K562 (cell line): ENCODE measurements around the gene FAM136A. TPM values are rescaled to one million over a fixed set of nuclear protein-coding genes. Genes with fewer than 3 reads are reported as not detected.

Experiments
- ARNT ChIP-seq, 2 experiments: fragments of 450-650 bp; IDR thresholded peaks; 2 replicates each; pipeline ENCODE4 v1.6.1; 2016; ENCODE audit warnings: mild to moderate bottlenecking in 1 of 2
- ATF2 ChIP-seq: sonication (generic); formaldehyde crosslinking; IDR thresholded peaks from 2 replicates; pipeline ENCODE4 v1.8.1; 2022; ENCODE audit warnings: missing genetic modification reagents
- CCNT2 ChIP-seq: IDR thresholded peaks from 2 replicates; pipeline ENCODE4 v1.6.1; 2011; ENCODE audit warnings: borderline replicate concordance, low read depth, mild to moderate bottlenecking, moderate library complexity, mixed read lengths, low read length; ENCODE audit not compliant: insufficient read length; ENCODE audit errors: extremely low read depth
- CREB3L1 ChIP-seq: fragments of 450-650 bp; IDR thresholded peaks from 2 replicates; pipeline ENCODE4 v1.6.1; 2014; ENCODE audit warnings: low read depth, mild to moderate bottlenecking, moderate library complexity, borderline replicate concordance
- CREM ChIP-seq: IDR thresholded peaks from 2 replicates; pipeline ENCODE4 v1.6.1; 2014; ENCODE audit warnings: antibody characterized with exemption, low read depth
- CTCF ChIP-seq, 3 experiments: IDR thresholded peaks in 2 of 3; conservative IDR thresholded peaks in 1 of 3; 2 replicates each; pipeline ENCODE4 v1.5.1; 2011 to 2012; ENCODE audit warnings: low read length in 3 of 3, mild to moderate bottlenecking in 3 of 3, control low read depth in 2 of 3, improper control_type of control experiment in 1 of 3, inconsistent platforms in 1 of 3, low read depth in 1 of 3, mixed read lengths in 1 of 3, moderate library complexity in 1 of 3; ENCODE audit not compliant: insufficient read depth in 2 of 3
- E2F4 ChIP-seq: sonication (generic); formaldehyde crosslinking; IDR thresholded peaks from 2 replicates; pipeline ENCODE4 v1.8.0; 2022; ENCODE audit warnings: mild to moderate bottlenecking, low read depth, missing genetic modification reagents
- FOXJ2 ChIP-seq: fragments of 200-800 bp; sonication (Bioruptor generic); IDR thresholded peaks from 2 replicates; pipeline ENCODE4 v1.6.1; 2016; ENCODE audit warnings: missing genetic modification characterization, missing compliant biosample characterization
- HSF4 ChIP-seq: fragments of 250-450 bp; sonication (Bioruptor Pico); IDR thresholded peaks from 2 replicates; pipeline ENCODE4 v2.1.2; 2022; ENCODE audit warnings: mild to moderate bottlenecking, moderate library complexity, borderline replicate concordance
- IFI16 ChIP-seq: fragments of 250-450 bp; sonication (Bioruptor Pico); IDR thresholded peaks from 2 replicates; pipeline ENCODE4 v2.1.2; 2022; ENCODE audit warnings: mild to moderate bottlenecking, inconsistent platforms
- JUNB ChIP-seq: fragments of 450-650 bp; formaldehyde crosslinking; conservative IDR thresholded peaks from 2 replicates; pipeline ENCODE4 v1.4.0; 2020; ENCODE audit warnings: mild to moderate bottlenecking
- NR0B1 ChIP-seq: fragments of 450-650 bp; IDR thresholded peaks from one replicate; pipeline ENCODE4 v1.6.1; 2018; ENCODE audit warnings: mild to moderate bottlenecking, moderate library complexity; ENCODE audit not compliant: partially characterized antibody
- POLR3A ChIP-seq: IDR thresholded peaks from 2 replicates; pipeline ENCODE4 v1.6.1; 2011; ENCODE audit warnings: borderline replicate concordance, mild to moderate bottlenecking, moderate library complexity; ENCODE audit not compliant: insufficient read length, insufficient read depth; ENCODE audit errors: extremely low read depth
- STAG1 ChIP-seq: sonication (generic); formaldehyde crosslinking; IDR thresholded peaks from 2 replicates; pipeline ENCODE4 v1.5.0; 2020; ENCODE audit warnings: missing genetic modification reagents, borderline replicate concordance
- TCF15 ChIP-seq: fragments of 250-450 bp; sonication (Bioruptor Pico); IDR thresholded peaks from 2 replicates; pipeline ENCODE4 v1.8.0; 2022; ENCODE audit warnings: moderate library complexity, mild to moderate bottlenecking, inconsistent platforms
- ZBTB9 ChIP-seq: fragments of 450-650 bp; formaldehyde crosslinking; IDR thresholded peaks from 2 replicates; pipeline ENCODE4 v1.4.0; 2020; ENCODE audit warnings: mild to moderate bottlenecking, moderate library complexity
- ZNF217 ChIP-seq: sonication (generic); formaldehyde crosslinking; IDR thresholded peaks from 2 replicates; pipeline ENCODE4 v1.8.0; 2022; ENCODE audit warnings: mild to moderate bottlenecking, missing genetic modification reagents
- polyA plus RNA-seq, 8 experiments: library from polyadenylated mRNA; depleted of rRNA in 4 of 8; stranded (reverse) in 5 of 8; unstranded in 3 of 8; fragments of >200 nt; fragmentation: Nextera tagmentation in 2 of 8; fragmentation: Illumina TruSeq in 1 of 8; extraction: Ambion mirVana in 2 of 8; extraction: Trizol in 1 of 8; gene quantifications; 2 replicates each; pipeline versions ENCODE4 v1.2.1 to v1.2.3, GENCODE V29; 2011 to 2014; ENCODE audit warnings: inconsistent platforms in 1 of 8, missing spikeins in 1 of 8
- total RNA-seq, 7 experiments: library from RNA; depleted of rRNA in 6 of 7; stranded (reverse); fragments of >200 nt in 6 of 7; fragmentation: Illumina TruSeq in 2 of 7; extraction: Trizol in 2 of 7; gene quantifications; 2 replicates each; pipeline versions ENCODE4 v1.2.1 to v1.2.3, GENCODE V29; 2011 to 2021; ENCODE audit warnings: low replicate concordance in 1 of 7

Gene FAM136A
- total and polyA plus RNA-seq, 9 of the 15 experiments (the other 6 are each of a cell fraction or from before 2014, with no cell fraction given) = 89.0 to 151 (median 104) TPM

- TF ChIP-seq IFI16 (CRISPR knock-in tag) (no peak), CREM (no peak), ZNF217 (CRISPR knock-in tag) (no peak), ZBTB9 (CRISPR knock-in tag) (0 out of 2 replicates have a peak, but pooled peaks have one; percentile 29), E2F4 (CRISPR knock-in tag) (no peak), JUNB (CRISPR knock-in tag) (no peak), FOXJ2 (tag) (peak; percentile 83), CTCF (IDR thresholded peaks at IDR 0.05 in 2 of 3, conservative IDR thresholded peaks at IDR 0.05 in 1 of 3; ENCODE audit: insufficient read depth in 2 of 3, low read depth in 1 of 3, low read length in 3 of 3) (no peak), ATF2 (CRISPR knock-in tag) (no peak), STAG1 (CRISPR knock-in tag) (no peak), NR0B1 (no peak), TCF15 (CRISPR knock-in tag) (no peak), CREB3L1 (0 out of 2 replicates have a peak, but pooled peaks have one; percentile 16), HSF4 (CRISPR knock-in tag) (no peak), ARNT (IDR thresholded peaks at IDR 0.05) (no peak; a peak in 1 of 4 replicates), CCNT2 (no peak), POLR3A (no peak)
Measured at GRCh38 chr2:70248181-70248847, 53.6 kb downstream of the FAM136A start, which contains the start of gene TIA1 (continued).
